Small intestine (tissue), 7 donors: ENCODE data around the gene CEL. TPM values are rescaled to one million over a fixed set of nuclear protein-coding genes. Genes with fewer than 3 reads are reported as not detected.
"Not testable (repeated sequence)": the region's sequence is repeated elsewhere in the genome, so short reads cannot be mapped to it uniquely, and the experiment has no call there.

Experiments
- DNase-seq, 2 donors: peaks; one replicate each; pipeline versions ENCODE4 v3.0.0 to v3.0.0-alpha.2; 2013
- FAIRE-seq: peaks from 2 replicates; lab custom pipeline; 2012; peaks lifted over from hg19 to GRCh38; lab: Jason Lieb, UNC
- H3K27ac ChIP-seq, 3 donors: one replicate each; pipeline ENCODE4 v1.5.1; 2013; ENCODE audit warnings: low read length in 2 of 3, mild to moderate bottlenecking in 2 of 3, control low read depth in 1 of 3, inconsistent platforms in 1 of 3, low read depth in 1 of 3, moderate library complexity in 1 of 3
- H3K27me3 ChIP-seq, 3 donors: one replicate each; pipeline ENCODE4 v1.6.1; 2013; ENCODE audit warnings: low read length in 3 of 3, inconsistent platforms in 1 of 3; ENCODE audit not compliant: control insufficient read depth in 3 of 3, insufficient read depth in 3 of 3
- H3K36me3 ChIP-seq, 3 donors: one replicate each; pipeline ENCODE4 v1.6.1; 2013; ENCODE audit warnings: low read length in 3 of 3, inconsistent platforms in 1 of 3, low read depth in 1 of 3, mild to moderate bottlenecking in 1 of 3, moderate library complexity in 1 of 3; ENCODE audit not compliant: control insufficient read depth in 3 of 3, insufficient read depth in 2 of 3
- H3K4me1 ChIP-seq, 3 donors: one replicate each; pipeline ENCODE4 v1.6.1; 2013; ENCODE audit warnings: low read length in 2 of 3, inconsistent platforms in 1 of 3, low read depth in 1 of 3, mild to moderate bottlenecking in 1 of 3, moderate library complexity in 1 of 3; ENCODE audit not compliant: control insufficient read depth in 3 of 3, insufficient read depth in 2 of 3
- H3K4me3 ChIP-seq, 3 donors: one replicate each; pipeline ENCODE4 v1.5.1; 2013; ENCODE audit warnings: low read length in 3 of 3, control low read depth in 1 of 3, inconsistent platforms in 1 of 3, low read depth in 1 of 3, mild to moderate bottlenecking in 1 of 3, moderate library complexity in 1 of 3
- H3K9me3 ChIP-seq, 2 donors: one replicate each; pipeline ENCODE4 v1.6.1; 2013; ENCODE audit warnings: low read depth in 1 of 2, low read length in 1 of 2; ENCODE audit not compliant: control insufficient read depth in 2 of 2, insufficient read depth in 1 of 2
- WGBS, 3 donors: extraction: QIAGEN DNeasy Blood & Tissue Kit; methylation state at CpG; one replicate each; pipeline ENCODE4 v1.1.7; 2013; 5-methylcytosine and 5-hydroxymethylcytosine counted together
- polyA plus RNA-seq, 4 donors: library from polyadenylated mRNA; stranded (reverse) in 3 of 4; unstranded in 1 of 4; fragments of 200-250 nt in 3 of 4; fragments of 120-200 nt in 1 of 4; gene quantifications; one replicate each; pipeline versions ENCODE4 v1.2.1 to v1.2.3, GENCODE V29; 2013
- donor health status: healthy with polysubstance abuse.
- donor health status: control.
- donor health status: control.
- donor health status: Bipolar disorder and iron deficiency.
- donor health status: healthy.

The CEL gene
- polyA plus RNA-seq, 4 donors: 2.8 to 463 (median 5.3) TPM

DNA sequence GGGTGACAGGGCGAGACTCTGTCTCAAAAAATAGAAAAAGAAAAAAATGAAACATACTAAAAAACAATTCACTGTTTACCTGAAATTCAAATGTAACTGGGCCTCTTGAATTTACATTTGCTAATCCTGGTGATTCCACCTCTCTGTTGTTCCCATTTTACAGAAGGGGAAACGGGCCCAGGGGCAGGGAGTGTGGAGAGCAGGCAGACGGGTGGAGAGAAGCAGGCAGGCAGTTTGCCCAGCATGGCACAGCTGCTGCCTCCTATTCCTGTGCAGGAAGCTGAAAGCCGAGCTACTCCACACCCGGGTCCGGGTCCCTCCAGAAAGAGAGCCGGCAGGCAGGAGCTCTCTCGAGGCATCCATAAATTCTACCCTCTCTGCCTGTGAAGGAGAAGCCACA lies 788 bp downstream of the CEL start:
- not testable (repeated sequence) for H3K4me3 ChIP-seq, H3K27me3 ChIP-seq, FAIRE-seq, DNase-seq, H3K9me3 ChIP-seq, H3K27ac ChIP-seq
- Histone ChIP-seq H3K36me3 (peaks cover 0 to 62% (median 2%) of the 10 kb centered on the region in 3 donors), H3K4me1 (peaks cover 2 to 26% (median 2%) of the 10 kb centered on the region in 3 donors)
- 24 to 52% (median 46%) methylated on average over 2 to 3 of the region's 8 CpGs for whole genome bisulfite sequencing, 3 donors

DNA sequence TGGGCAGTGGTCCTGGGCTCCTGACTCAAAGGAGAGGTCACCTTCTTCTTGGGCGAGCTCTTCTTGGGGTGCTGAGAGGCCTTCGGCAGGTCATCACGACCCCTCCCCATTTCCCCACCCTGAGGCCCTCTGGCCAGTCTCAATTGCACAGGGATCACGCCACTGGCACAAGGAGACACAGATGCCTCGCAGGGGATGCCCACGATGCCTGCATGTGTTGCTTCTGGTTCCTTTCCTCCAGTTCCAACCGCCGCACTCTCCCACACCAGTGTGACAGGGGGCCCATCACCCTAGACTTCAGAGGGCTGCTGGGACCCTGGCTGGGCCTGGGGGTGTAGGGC lies 1.3 kb downstream of the CEL start:
- no peak for DNase-seq
- FAIRE-seq: no peak
- Histone ChIP-seq H3K4me1 (peaks cover 2 to 26% (median 2%) of the 10 kb centered on the region in 3 donors), H3K27me3 (no peaks in the 10 kb centered on the region), H3K9me3 (no peaks in the 10 kb centered on the region), H3K4me3 (no peak overlapping the region), H3K36me3 (peaks cover 0 to 60% (median 2%) of the 10 kb centered on the region in 3 donors), H3K27ac (no peak overlapping the region)
- WGBS, 3 donors: 82 to 86% (median 86%) methylated on average over 8 of the region's 8 CpGs

DNA sequence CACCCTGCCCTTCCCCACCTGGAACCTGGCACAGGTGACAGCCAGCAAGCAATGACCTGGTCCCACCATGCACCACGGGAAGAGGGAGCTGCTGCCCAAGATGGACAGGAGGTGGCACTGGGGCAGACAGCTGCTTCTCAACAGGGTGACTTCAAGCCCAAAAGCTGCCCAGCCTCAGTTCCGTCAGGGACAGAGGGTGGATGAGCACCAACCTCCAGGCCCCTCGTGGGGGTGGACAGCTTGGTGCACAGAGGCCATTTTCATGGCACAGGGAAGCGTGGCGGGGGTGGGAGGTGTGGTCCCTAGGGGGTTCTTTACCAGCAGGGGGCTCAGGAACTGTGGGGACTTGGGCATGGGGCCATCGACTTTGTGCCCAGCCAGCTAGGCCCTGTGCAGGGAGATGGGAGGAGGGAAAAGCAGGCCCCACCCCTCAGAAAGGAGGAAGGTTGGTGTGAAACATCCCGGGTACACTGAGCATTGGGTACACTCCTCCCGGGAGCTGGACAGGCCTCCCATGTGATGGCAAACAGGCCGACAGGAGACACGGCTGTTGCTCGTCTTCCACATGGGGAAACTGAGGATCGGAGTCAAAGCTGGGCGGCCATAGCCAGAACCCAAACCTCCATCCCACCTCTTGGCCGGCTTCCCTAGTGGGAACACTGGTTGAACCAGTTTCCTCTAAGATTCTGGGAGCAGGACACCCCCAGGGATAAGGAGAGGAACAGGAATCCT lies 1.9 kb downstream of the CEL start:
- Histone ChIP-seq H3K36me3 (peaks cover 0 to 55% (median 2%) of the 10 kb centered on the region in 3 donors), H3K27me3 (no peaks in the 10 kb centered on the region), H3K4me1 (peaks cover under 1 to 23% (median 2%) of the 10 kb centered on the region in 3 donors), H3K4me3 (no peak overlapping the region), H3K9me3 (no peaks in the 10 kb centered on the region), H3K27ac (no peak overlapping the region)
- WGBS, 3 donors: 75 to 82% (median 82%) methylated on average over 13 to 14 of the region's 14 CpGs
- FAIRE-seq (no peak), DNase-seq (no peak)

DNA sequence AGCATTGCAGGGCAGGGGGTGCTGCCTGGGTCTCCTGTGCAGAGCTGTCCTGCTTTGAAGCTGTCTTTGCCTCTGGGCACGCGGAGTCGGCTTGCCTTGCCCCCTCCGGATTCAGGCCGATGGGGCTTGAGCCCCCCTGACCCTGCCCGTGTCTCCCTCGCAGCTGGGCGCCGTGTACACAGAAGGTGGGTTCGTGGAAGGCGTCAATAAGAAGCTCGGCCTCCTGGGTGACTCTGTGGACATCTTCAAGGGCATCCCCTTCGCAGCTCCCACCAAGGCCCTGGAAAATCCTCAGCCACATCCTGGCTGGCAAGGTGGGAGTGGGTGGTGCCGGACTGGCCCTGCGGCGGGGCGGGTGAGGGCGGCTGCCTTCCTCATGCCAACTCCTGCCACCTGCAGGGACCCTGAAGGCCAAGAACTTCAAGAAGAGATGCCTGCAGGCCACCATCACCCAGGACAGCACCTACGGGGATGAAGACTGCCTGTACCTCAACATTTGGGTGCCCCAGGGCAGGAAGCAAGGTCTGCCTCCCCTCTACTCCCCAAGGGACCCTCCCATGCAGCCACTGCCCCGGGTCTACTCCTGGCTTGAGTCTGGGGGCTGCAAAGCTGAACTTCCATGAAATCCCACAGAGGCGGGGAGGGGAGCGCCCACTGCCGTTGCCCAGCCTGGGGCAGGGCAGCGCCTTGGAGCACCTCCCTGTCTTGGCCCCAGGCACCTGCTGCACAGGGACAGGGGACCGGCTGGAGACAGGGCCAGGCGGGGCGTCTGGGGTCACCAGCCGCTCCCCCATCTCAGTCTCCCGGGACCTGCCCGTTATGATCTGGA lies 2.7 kb downstream of the CEL start:
- H3K4me1 ChIP-seq: peaks cover 0 to 20% (median 2%) of the 10 kb centered on the region in 3 donors
- no peak overlapping the region for H3K27ac ChIP-seq
- DNase-seq (no peak), FAIRE-seq (no peak)
- peaks cover 0 to 51% (median 2%) of the 10 kb centered on the region in 3 donors for H3K36me3 ChIP-seq
- no peak overlapping the region for H3K4me3 ChIP-seq
- H3K9me3 ChIP-seq: no peaks in the 10 kb centered on the region
- 87 to 94% (median 89%) methylated on average over 27 to 30 of the region's 30 CpGs for WGBS, 3 donors
- no peaks in the 10 kb centered on the region for H3K27me3 ChIP-seq

DNA sequence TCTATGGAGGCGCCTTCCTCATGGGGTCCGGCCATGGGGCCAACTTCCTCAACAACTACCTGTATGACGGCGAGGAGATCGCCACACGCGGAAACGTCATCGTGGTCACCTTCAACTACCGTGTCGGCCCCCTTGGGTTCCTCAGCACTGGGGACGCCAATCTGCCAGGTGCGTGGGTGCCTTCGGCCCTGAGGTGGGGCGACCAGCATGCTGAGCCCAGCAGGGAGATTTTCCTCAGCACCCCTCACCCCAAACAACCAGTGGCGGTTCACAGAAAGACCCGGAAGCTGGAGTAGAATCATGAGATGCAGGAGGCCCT lies 3.2 kb downstream of the CEL start:
- DNase-seq: no peak
- Histone ChIP-seq H3K36me3 (peaks cover 0 to 48% (median 0%) of the 10 kb centered on the region in 3 donors), H3K27me3 (no peaks in the 10 kb centered on the region), H3K4me1 (peaks cover 0 to 14% (median 0%) of the 10 kb centered on the region in 3 donors), H3K27ac (no peak overlapping the region), H3K4me3 (no peak overlapping the region), H3K9me3 (no peaks in the 10 kb centered on the region)
- WGBS, 3 donors: 87 to 96% (median 94%) methylated on average over 17 of the region's 17 CpGs
- no peak for FAIRE-seq

DNA sequence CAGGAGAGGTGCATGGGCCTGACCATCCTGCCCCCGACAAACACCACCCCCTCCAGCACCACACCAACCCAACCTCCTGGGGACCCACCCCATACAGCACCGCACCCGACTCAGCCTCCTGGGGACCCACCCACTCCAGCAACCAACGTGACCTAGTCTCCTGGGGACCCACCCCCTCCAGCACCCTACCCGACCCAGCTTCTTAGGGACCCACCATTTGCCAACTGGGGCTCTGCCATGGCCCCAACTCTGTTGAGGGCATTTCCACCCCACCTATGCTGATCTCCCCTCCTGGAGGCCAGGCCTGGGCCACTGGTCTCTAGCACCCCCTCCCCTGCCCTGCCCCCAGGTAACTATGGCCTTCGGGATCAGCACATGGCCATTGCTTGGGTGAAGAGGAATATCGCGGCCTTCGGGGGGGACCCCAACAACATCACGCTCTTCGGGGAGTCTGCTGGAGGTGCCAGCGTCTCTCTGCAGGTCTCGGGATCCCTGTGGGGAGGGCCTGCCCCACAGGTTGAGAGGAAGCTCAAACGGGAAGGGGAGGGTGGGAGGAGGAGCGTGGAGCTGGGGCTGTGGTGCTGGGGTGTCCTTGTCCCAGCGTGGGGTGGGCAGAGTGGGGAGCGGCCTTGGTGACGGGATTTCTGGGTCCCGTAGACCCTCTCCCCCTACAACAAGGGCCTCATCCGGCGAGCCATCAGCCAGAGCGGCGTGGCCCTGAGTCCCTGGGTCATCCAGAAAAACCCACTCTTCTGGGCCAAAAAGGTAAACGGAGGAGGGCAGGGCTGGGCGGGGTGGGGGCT lies 4.6 kb downstream of the CEL start:
- no peak for DNase-seq

DNA sequence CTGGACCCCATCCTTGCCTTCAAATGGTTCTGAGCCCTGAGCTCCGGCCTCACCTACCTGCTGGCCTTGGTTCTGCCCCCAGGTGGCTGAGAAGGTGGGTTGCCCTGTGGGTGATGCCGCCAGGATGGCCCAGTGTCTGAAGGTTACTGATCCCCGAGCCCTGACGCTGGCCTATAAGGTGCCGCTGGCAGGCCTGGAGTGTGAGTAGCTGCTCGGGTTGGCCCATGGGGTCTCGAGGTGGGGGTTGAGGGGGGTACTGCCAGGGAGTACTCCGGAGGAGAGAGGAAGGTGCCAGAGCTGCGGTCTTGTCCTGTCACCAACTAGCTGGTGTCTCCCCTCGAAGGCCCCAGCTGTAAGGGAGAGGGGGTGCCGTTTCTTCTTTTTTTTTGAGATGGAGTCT lies 5.2 kb downstream of the CEL start:
- Histone ChIP-seq H3K4me1 (no peaks in the 10 kb centered on the region), H3K9me3 (no peaks in the 10 kb centered on the region), H3K27ac (no peak overlapping the region), H3K27me3 (no peaks in the 10 kb centered on the region), H3K36me3 (peaks cover 0 to 55% (median 0%) of the 10 kb centered on the region in 3 donors), H3K4me3 (no peak overlapping the region)
- 82 to 95% (median 92%) methylated on average over 10 to 11 of the region's 11 CpGs for WGBS, 3 donors
- FAIRE-seq (no peak), DNase-seq (no peak)

More for the DNA sequence above, 4.6 kb downstream of the CEL start:
- WGBS, 3 donors: 88 to 92% (median 90%) methylated on average over 21 to 25 of the region's 25 CpGs
- Histone ChIP-seq H3K36me3 (peaks cover 0 to 51% (median 0%) of the 10 kb centered on the region in 3 donors), H3K4me1 (peaks cover 0 to 4% (median 0%) of the 10 kb centered on the region in 3 donors), H3K27me3 (no peaks in the 10 kb centered on the region), H3K27ac (no peak overlapping the region), H3K9me3 (no peaks in the 10 kb centered on the region), H3K4me3 (no peak overlapping the region)
- FAIRE-seq: no peak

DNA sequence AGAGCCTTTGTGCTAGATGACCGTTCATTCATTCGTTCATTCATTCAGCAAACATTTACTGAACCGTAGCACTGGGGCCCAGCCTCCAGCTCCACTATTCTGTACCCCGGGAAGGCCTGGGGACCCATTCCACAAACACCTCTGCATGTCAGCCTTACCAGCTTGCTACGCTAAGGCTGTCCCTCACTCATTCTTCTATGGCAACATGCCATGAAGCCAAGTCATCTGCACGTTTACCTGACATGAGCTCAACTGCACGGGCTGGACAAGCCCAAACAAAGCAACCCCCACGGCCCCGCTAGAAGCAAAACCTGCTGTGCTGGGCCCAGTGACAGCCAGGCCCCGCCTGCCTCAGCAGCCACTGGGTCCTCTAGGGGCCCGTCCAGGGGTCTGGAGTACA lies 6.0 kb downstream of the CEL start:
- Histone ChIP-seq H3K27me3 (no peaks in the 10 kb centered on the region), H3K4me1 (no peaks in the 10 kb centered on the region), H3K27ac (no peak overlapping the region), H3K36me3 (peaks cover 0 to 55% (median 0%) of the 10 kb centered on the region in 3 donors), H3K9me3 (no peaks in the 10 kb centered on the region), H3K4me3 (no peak overlapping the region)
- 76 to 85% (median 79%) methylated on average over 11 of the region's 11 CpGs for WGBS, 3 donors
- FAIRE-seq (no peak), DNase-seq (no peak)
